Testis (tissue), 2 donors: ENCODE data around the gene PDK2.

Experiments used
- CTCF ChIP-seq, 3 experiments: fragments of 450-650 bp in 2 of 3; fragments of 200-600 bp in 1 of 3; sonication (generic) in 1 of 3; IDR thresholded peaks; one replicate each; pipeline ENCODE4 v1.5.1; 2016 to 2019; ENCODE audit warnings: antibody characterized with exemption in 3 of 3, mild to moderate bottlenecking in 2 of 3, moderate library complexity in 1 of 3
- POLR2A ChIP-seq: fragments of 450-650 bp; IDR thresholded peaks from one replicate; pipeline ENCODE4 v1.6.1; 2017; ENCODE audit warnings: antibody characterized with exemption, mild to moderate bottlenecking, moderate library complexity

- TF ChIP-seq CTCF (IDR thresholded peaks at IDR 0.05): no peak
- TF ChIP-seq POLR2A: no peak
Observed at GRCh38 chr17:50154604-50155003, 59.5 kb downstream of the PDK2 start.
